ENCODE data around the gene SEBOX. TPM values are rescaled to one million over a fixed set of nuclear protein-coding genes. Genes with fewer than 3 reads are reported as not detected.

SEBOX gene
- total and polyA plus RNA-seq, 3 donors from 2014 or later, result not detected

GRCh38 chr17:28407130-28407973 is 42.4 kb upstream of the SEBOX start:
- 78 to 79% methylated on average over 5 of the region's 5 CpGs for WGBS, 2 donors
- DNase-seq, result no peak
- no peak for TF ChIP-seq CTCF (IDR thresholded peaks at IDR 0.05)
- TF ChIP-seq POLR2A (IDR thresholded peaks at IDR 0.05), result no peak
- no peak overlapping the region for H3K4me3 ChIP-seq
- no peaks in the 10 kb centered on the region for H3K27me3 ChIP-seq
- no peaks in the 10 kb centered on the region for H3K9me3 ChIP-seq
- peaks cover 12% of the 10 kb centered on the region for H3K4me1 ChIP-seq
- intact Hi-C loops (cut with DNase I; ENCODE audit: low total_unique reads), result no loop called here
- no peaks in the 10 kb centered on the region for H3K36me3 ChIP-seq (ENCODE audit: low read depth, missing control alignments)
- no peak overlapping the region for H3K27ac ChIP-seq

GRCh38 chr17:28406473-28406814 is 41.4 kb upstream of the SEBOX start:
- TF ChIP-seq POLR2A (IDR thresholded peaks at IDR 0.05) (no peak), CTCF (IDR thresholded peaks at IDR 0.05) (no peak)
- Histone ChIP-seq H3K27me3 (no peaks in the 10 kb centered on the region), H3K4me3 (peak overlapping the region; percentile 80 to 84), H3K4me1 (peaks cover 12% of the 10 kb centered on the region), H3K36me3 (ENCODE audit: low read depth, missing control alignments) (no peaks in the 10 kb centered on the region), H3K9me3 (no peaks in the 10 kb centered on the region), H3K27ac (no peak overlapping the region)
- 18 to 20% methylated on average over 8 to 9 of the region's 9 CpGs for WGBS, 2 donors
- intact Hi-C loops (cut with DNase I; ENCODE audit: low total_unique reads), result no loop called here
- DNase-seq, result peak; percentile 31

GRCh38 chr17:28405632-28406472 is 40.9 kb upstream of the SEBOX start, which contains the start of gene SLC46A1:
SLC46A1 (minus strand) TSS chr17:28406212; CDS start chr17:28406114, 98 bp downstream.
- peaks cover 12% of the 10 kb centered on the region for H3K4me1 ChIP-seq
- H3K27ac ChIP-seq, result peak within 1 kb of the TSS in 1 of 2 donors; percentile 14
- peak; percentile 74 for DNase-seq
- 1 to 3% methylated on average over 6 to 69 of the region's 70 CpGs for WGBS, 2 donors
- H3K9me3 ChIP-seq, result no peaks in the 10 kb centered on the region
- TF ChIP-seq CTCF (IDR thresholded peaks at IDR 0.05), result no peak
- TF ChIP-seq POLR2A (IDR thresholded peaks at IDR 0.05), result no peak
- peak within 1 kb of the TSS; percentile 80 to 84 for H3K4me3 ChIP-seq
- intact Hi-C loops (cut with DNase I; ENCODE audit: low total_unique reads), result no loop called here
- H3K27me3 ChIP-seq, result no peaks in the 10 kb centered on the region
- no peaks in the 10 kb centered on the region for H3K36me3 ChIP-seq (ENCODE audit: low read depth, missing control alignments)

- 20 to 23% methylated on average over 15 to 33 of the region's 33 CpGs for WGBS, 2 donors
- H3K9me3 ChIP-seq, result no peaks in the 10 kb centered on the region
- H3K4me3 ChIP-seq, result peak overlapping the region; percentile 80 to 84
- DNase-seq, result peak; percentile 27
- peak overlapping the region in 1 of 2 donors; percentile 14 for H3K27ac ChIP-seq
- H3K4me1 ChIP-seq, result peaks cover 12% of the 10 kb centered on the region
- intact Hi-C loops (cut with DNase I; ENCODE audit: low total_unique reads), result no loop called here
- TF ChIP-seq CTCF (IDR thresholded peaks at IDR 0.05), result no peak
- no peak for TF ChIP-seq POLR2A (IDR thresholded peaks at IDR 0.05)
- no peaks in the 10 kb centered on the region for H3K36me3 ChIP-seq (ENCODE audit: low read depth, missing control alignments)
- H3K27me3 ChIP-seq, result no peaks in the 10 kb centered on the region
Measured at GRCh38 chr17:28404812-28405570, 40.0 kb upstream of the SEBOX start.

Data from testis (tissue), 3 donors.